ENCODE data around the gene SLC35D1.

SLC35D1 gene

GRCh38 chr1:67044631-67045270 lies 9.2 kb downstream of the SLC35D1 start:
- no peak for DNase-seq (ENCODE audit: low read depth in 2 of 2)

- no peak for DNase-seq (ENCODE audit: low read depth in 2 of 2)
These were observed 10.6 kb downstream of the SLC35D1 start for GRCh38 chr1:67043366-67043765.

- no peak for DNase-seq (ENCODE audit: low read depth in 2 of 2)
These were observed 12.0 kb downstream of the SLC35D1 start for GRCh38 chr1:67041841-67042503.

- DNase-seq (ENCODE audit: low read depth in 2 of 2), result no peak
These were observed 13.5 kb downstream of the SLC35D1 start for GRCh38 chr1:67040405-67040804.

GRCh38 chr1:67031859-67032247 lies 22.1 kb downstream of the SLC35D1 start:
- DNase-seq (ENCODE audit: low read depth in 2 of 2), result no peak

GRCh38 chr1:67031121-67031858 lies 22.7 kb downstream of the SLC35D1 start:
- DNase-seq (ENCODE audit: low read depth in 2 of 2), result no peak

- DNase-seq (ENCODE audit: low read depth in 2 of 2), result no peak
These were observed 24.5 kb downstream of the SLC35D1 start for GRCh38 chr1:67029472-67029871.

GRCh38 chr1:67020765-67021164 lies 33.2 kb downstream of the SLC35D1 start:
- no peak for DNase-seq (ENCODE audit: low read depth in 2 of 2)

GRCh38 chr1:67020304-67020703 lies 33.6 kb downstream of the SLC35D1 start:
- DNase-seq (ENCODE audit: low read depth in 2 of 2), result no peak

GRCh38 chr1:67019600-67020136 lies 34.3 kb downstream of the SLC35D1 start:
- no peak for DNase-seq (ENCODE audit: low read depth in 2 of 2)

GRCh38 chr1:67019121-67019520 lies 34.8 kb downstream of the SLC35D1 start:
- no peak for DNase-seq (ENCODE audit: low read depth in 2 of 2)

GRCh38 chr1:67018574-67018973 lies 35.4 kb downstream of the SLC35D1 start:
- DNase-seq (ENCODE audit: low read depth in 2 of 2), result no peak

- no peak for DNase-seq (ENCODE audit: low read depth in 2 of 2)
These were observed 40.4 kb downstream of the SLC35D1 start for GRCh38 chr1:67013573-67013972.

GRCh38 chr1:67009792-67010191 lies 44.2 kb downstream of the SLC35D1 start:
- DNase-seq (ENCODE audit: low read depth in 2 of 2), result no peak

GRCh38 chr1:67005068-67005467 lies 48.9 kb downstream of the SLC35D1 start:
- DNase-seq (ENCODE audit: low read depth in 2 of 2), result no peak

- no peak for DNase-seq (ENCODE audit: low read depth in 2 of 2)
These were observed 49.8 kb downstream of the SLC35D1 start for GRCh38 chr1:67004176-67004575.

GRCh38 chr1:67001682-67002425 lies 52.1 kb downstream of the SLC35D1 start:
- DNase-seq (ENCODE audit: low read depth in 2 of 2), result no peak

- no peak for DNase-seq (ENCODE audit: low read depth in 2 of 2)
These were observed 54.1 kb downstream of the SLC35D1 start for GRCh38 chr1:66999640-67000400.

- no peak for DNase-seq (ENCODE audit: low read depth in 2 of 2)
These were observed 55.0 kb downstream of the SLC35D1 start for GRCh38 chr1:66998972-66999371.

GRCh38 chr1:66996018-66996682 lies 57.8 kb downstream of the SLC35D1 start:
- peak; percentile 23 to 39 for DNase-seq (ENCODE audit: low read depth in 2 of 2)

- DNase-seq (ENCODE audit: low read depth in 2 of 2), result no peak
These were observed 60.9 kb downstream of the SLC35D1 start for GRCh38 chr1:66993076-66993475.

Measured in stimulated activated CD8-positive, alpha-beta memory T cell treated with anti-CD3 and anti-CD28 coated beads, Interleukin-7, amount 100 ng/mL, for 4 hours (primary cell).